GM12878 (cell line): Measurements from ENCODE around the gene PLEKHA6. TPM values are rescaled to one million over a fixed set of nuclear protein-coding genes. Genes with fewer than 3 reads are reported as not detected.

ENCODE experiments used
- ATAC-seq: fragments of 200-7000 bp; cut with Tn5 transposase; 3 replicates; pipeline ENCODE4 v1.9.1; 2020; ENCODE audit warnings: mild to moderate bottlenecking, moderate library complexity
- BruUV-seq: library from RNA; stranded (reverse); fragments of 400-500 nt; replicated peaks from 2 replicates; lab custom pipeline; 2021; lab: Mats Ljungman, UMichigan
- CTCF ChIA-PET: fragments of 300-600 bp; sonication (Branson Sonifier 250); formaldehyde crosslinking; extraction: SDS; loops from one replicate; lab custom pipeline; 2021; ENCODE audit warnings: inconsistent platforms; lab: Yijun Ruan, JAX
- POLR2A ChIA-PET: fragments of 350-600 bp; formaldehyde crosslinking; extraction: SDS; loops from one replicate; lab custom pipeline; 2021; ENCODE audit warnings: inconsistent platforms; lab: Charles Lee
- RAD21 ChIA-PET: fragments of 300-600 bp; sonication (Branson Sonifier 250); formaldehyde crosslinking; loops from one replicate; lab custom pipeline; 2023; ENCODE audit warnings: antibody characterized with exemption; ENCODE audit not compliant: unreplicated experiment; lab: Charles Lee
- SMC1A ChIA-PET: fragments of 300-600 bp; sonication (Branson Sonifier 250); formaldehyde crosslinking; loops from one replicate; lab custom pipeline; 2023; ENCODE audit not compliant: unreplicated experiment, uncharacterized antibody; lab: Charles Lee
- DNase-seq: peaks from one replicate; pipeline ENCODE4 v3.0.0-alpha.2; 2011; ENCODE audit warnings: low read depth, low spot score
- FAIRE-seq: peaks from 3 replicates; lab custom pipeline; 2011; peaks lifted over from hg19 to GRCh38; lab: Jason Lieb, UNC
- H2AFZ ChIP-seq: 2 replicates; pipeline ENCODE4 v1.6.0; 2011; ENCODE audit warnings: low read depth, low read length, control low read depth; ENCODE audit not compliant: control insufficient read depth
- H3K27ac ChIP-seq: 2 replicates; pipeline ENCODE4 v1.5.1; 2011; ENCODE audit warnings: control low read depth; ENCODE audit not compliant: control insufficient read depth, insufficient read depth
- H3K27me3 ChIP-seq, 2 experiments: replicated peaks in 1 of 2; 2 replicates each; pipeline versions ENCODE4 v1.6.0 to v1.6.1; 2011; ENCODE audit warnings: low read length in 1 of 2; ENCODE audit not compliant: control insufficient read depth in 2 of 2, insufficient read depth in 2 of 2
- H3K36me3 ChIP-seq, 2 experiments: 2 replicates each; pipeline ENCODE4 v1.5.1; 2011; ENCODE audit warnings: low read length in 1 of 2; ENCODE audit not compliant: control insufficient read depth in 2 of 2, insufficient read depth in 2 of 2
- H3K4me1 ChIP-seq: 2 replicates; pipeline ENCODE4 v1.6.1; 2011; ENCODE audit warnings: mild to moderate bottlenecking, low read length, moderate library complexity, mixed read lengths; ENCODE audit not compliant: control insufficient read depth, insufficient read depth
- H3K4me2 ChIP-seq: 2 replicates; pipeline ENCODE4 v1.6.0; 2011; ENCODE audit warnings: control low read depth; ENCODE audit not compliant: control insufficient read depth, insufficient read depth
- H3K4me3 ChIP-seq: fragments of 200-600 bp; sonication (generic); 2 replicates; pipeline ENCODE4 v1.5.1; 2016
- H3K79me2 ChIP-seq: 2 replicates; pipeline ENCODE4 v1.6.0; 2011; ENCODE audit warnings: low read length; ENCODE audit not compliant: control insufficient read depth, insufficient read depth
- H3K9ac ChIP-seq: 2 replicates; pipeline ENCODE4 v1.8.0; 2011; ENCODE audit warnings: low read length, control low read depth, mixed read lengths; ENCODE audit not compliant: control insufficient read depth, insufficient read depth
- H3K9me3 ChIP-seq: replicated peaks from 3 replicates; pipeline ENCODE4 v1.5.1; 2011; ENCODE audit warnings: mild to moderate bottlenecking, low read length; ENCODE audit not compliant: control insufficient read depth, insufficient read depth
- H4K20me1 ChIP-seq: 2 replicates; pipeline ENCODE4 v1.6.0; 2011; ENCODE audit not compliant: control insufficient read depth, insufficient read depth
- ASH2L ChIP-seq: fragments of 300-600, 200-600 bp; sonication (generic); IDR thresholded peaks from 2 replicates; pipeline ENCODE4 v1.6.1; 2017; ENCODE audit warnings: low read depth, mild to moderate bottlenecking, borderline replicate concordance
- BCL11A ChIP-seq: IDR thresholded peaks from 2 replicates; pipeline ENCODE4 v1.6.1; 2011; ENCODE audit warnings: low read depth, low read length
- CBX5 ChIP-seq: sonication (generic); IDR thresholded peaks from 2 replicates; pipeline ENCODE4 v1.6.1; 2016; ENCODE audit warnings: low read depth, moderate library complexity, mild to moderate bottlenecking, inconsistent platforms
- CEBPZ ChIP-seq: fragments of 150-350 bp; IDR thresholded peaks from 2 replicates; pipeline ENCODE4 v1.6.1; 2016; ENCODE audit warnings: low read depth, low read length
- CREM ChIP-seq: IDR thresholded peaks from 2 replicates; pipeline ENCODE4 v1.6.1; 2014; ENCODE audit warnings: antibody characterized with exemption, low read depth
- HDAC6 ChIP-seq: fragments of 200-600 bp; sonication (generic); IDR thresholded peaks from one replicate; pipeline ENCODE4 v1.8.0; 2017; ENCODE audit warnings: antibody characterized with exemption; ENCODE audit not compliant: unreplicated experiment
- HSF1 ChIP-seq: fragments of 150-350 bp; IDR thresholded peaks from 2 replicates; pipeline ENCODE4 v1.6.1; 2014; ENCODE audit warnings: mild to moderate bottlenecking, low read depth, low read length
- MAX ChIP-seq: IDR thresholded peaks from 2 replicates; pipeline ENCODE4 v1.6.1; 2012; ENCODE audit warnings: low read depth, low read length, improper control_type of control experiment
- POU2F2 ChIP-seq: IDR thresholded peaks from 3 replicates; pipeline ENCODE4 v1.6.1; 2011; ENCODE audit warnings: low read depth, mild to moderate bottlenecking, low read length, borderline replicate concordance
- RB1 ChIP-seq: fragments of 450-650 bp; formaldehyde crosslinking; IDR thresholded peaks from 2 replicates; pipeline ENCODE4 v1.6.1; 2017; ENCODE audit warnings: mild to moderate bottlenecking, borderline replicate concordance
- RUNX3 ChIP-seq: IDR thresholded peaks from 2 replicates; pipeline ENCODE4 v1.6.1; 2012; ENCODE audit warnings: low read length, inconsistent platforms
- SIN3A ChIP-seq: IDR thresholded peaks from 2 replicates; pipeline ENCODE4 v1.6.1; 2012; ENCODE audit warnings: low read depth, low read length, improper control_type of control experiment
- STAT3 ChIP-seq: IDR thresholded peaks from 2 replicates; pipeline ENCODE4 v1.6.1; 2011; ENCODE audit warnings: low read depth, low read length, improper control_type of control experiment
- WGBS: methylation state at CpG from one replicate; pipeline ENCODE4 v1.1.6; 2016; ENCODE audit warnings: low lambda C conversion rate; ENCODE audit not compliant: insufficient replicate concordance, insufficient coverage; ENCODE audit errors: missing lambda C conversion rate; 5-methylcytosine and 5-hydroxymethylcytosine counted together
- in situ Hi-C: fragments of 300-500 bp; cut with MboI; formaldehyde crosslinking; loops from 9 replicates; pipeline ENCODE4 v1.14.3; 2018; ENCODE audit warnings: mixed read lengths
- intact Hi-C: fragments of 100-400 bp; cut with micrococcal nuclease; formaldehyde crosslinking; loops from one replicate; pipeline ENCODE4 v1.14.2; 2022; ENCODE audit not compliant: unreplicated experiment
- polyA plus RNA-seq, 11 experiments: library from polyadenylated mRNA; depleted of rRNA in 4 of 11; unstranded in 6 of 11; stranded (reverse) in 5 of 11; fragments of >200 nt; fragmentation: Nextera tagmentation in 4 of 11; fragmentation: Illumina TruSeq in 1 of 11; extraction: Ambion mirVana in 4 of 11; extraction: Trizol in 1 of 11; gene quantifications; 1 replicate in 1 of 11; 2 replicates in 10 of 11; pipeline versions ENCODE4 v1.2.1 to v1.2.3, GENCODE V29; 2011 to 2016; ENCODE audit warnings: inconsistent platforms in 2 of 11, missing spikeins in 2 of 11, low read depth in 1 of 11
- total RNA-seq, 4 experiments: library from RNA; depleted of rRNA in 3 of 4; stranded (reverse); fragments of >200 nt in 3 of 4; fragmentation: Illumina TruSeq in 1 of 4; extraction: Trizol in 1 of 4; gene quantifications; 2 replicates each; pipeline versions ENCODE4 v1.2.1 to v1.2.3, GENCODE V29; 2013 to 2021

The PLEKHA6 gene
- total and polyA plus RNA-seq, 10 of the 15 experiments (the other 5 are each of a cell fraction or from before 2014, with no cell fraction given): 0.04 to 0.81 (median 0.19) TPM; not detected in 4

- TF ChIP-seq BCL11A (no peak), HDAC6 (no peak), ASH2L (no peak), MAX (no peak), RUNX3 (no peak), STAT3 (no peak), HSF1 (no peak), RB1 (no peak), CREM (no peak), SIN3A (no peak), POU2F2 (no peak), CBX5 (no peak), CEBPZ (no peak)
- Histone ChIP-seq H3K4me2 (no peak overlapping the region), H3K4me3 (no peak overlapping the region), H3K79me2 (no peaks in the 10 kb centered on the region), H3K36me3 (no peaks in the 10 kb centered on the region), H3K9ac (no peak overlapping the region), H3K9me3 (no peaks in the 10 kb centered on the region), H2AFZ (no peak overlapping the region), H4K20me1 (no peaks in the 10 kb centered on the region), H3K27me3 (peaks cover 0 to 4% of the 10 kb centered on the region in 2 experiments), H3K4me1 (no peaks in the 10 kb centered on the region), H3K27ac (no peak overlapping the region)
- BruUV-seq: no TSS peak
- 33% methylated on average over 8 of the region's 8 CpGs for WGBS
- ChIA-PET POLR2A (no interaction called here), CTCF (no interaction called here), SMC1A (no interaction called here), RAD21 (no interaction called here)
- ATAC-seq (no peak), DNase-seq (no peak), FAIRE-seq (no peak)
- intact Hi-C loops: no loop called here
- in situ Hi-C loops: no loop called here
Measured at GRCh38 chr1:204224655-204225054, 135.1 kb downstream of the PLEKHA6 start.
